IPS DF 6.9 (cell line): ENCODE measurements around the gene KCMF1.

ENCODE experiments used
- DNase-seq: peaks from one replicate; pipeline ENCODE4 v3.0.0-alpha.2; 2013; ENCODE audit warnings: low read depth, low spot score
- H3K27ac ChIP-seq: one replicate; pipeline ENCODE4 v1.5.1; 2013; ENCODE audit warnings: low read length, control low read depth
- H3K27me3 ChIP-seq: 2 replicates; pipeline ENCODE4 v1.6.1; 2013; ENCODE audit warnings: mild to moderate bottlenecking, low read length; ENCODE audit not compliant: control insufficient read depth, insufficient read depth
- H3K36me3 ChIP-seq: 2 replicates; pipeline ENCODE4 v1.6.1; 2013; ENCODE audit warnings: low read length; ENCODE audit not compliant: control insufficient read depth, insufficient read depth
- H3K4me1 ChIP-seq: 2 replicates; pipeline ENCODE4 v1.6.1; 2013; ENCODE audit warnings: low read length; ENCODE audit not compliant: control insufficient read depth, insufficient read depth
- H3K4me3 ChIP-seq: 2 replicates; pipeline ENCODE4 v1.5.1; 2013; ENCODE audit warnings: mild to moderate bottlenecking, low read length
- H3K9me3 ChIP-seq: 2 replicates; pipeline ENCODE4 v1.6.1; 2013; ENCODE audit warnings: low read length, inconsistent platforms; ENCODE audit not compliant: control insufficient read depth, insufficient read depth
- WGBS: extraction: QIAGEN DNeasy Blood & Tissue Kit; methylation state at CpG from one replicate; pipeline ENCODE4 v1.1.7; 2013; ENCODE audit warnings: mixed read lengths, missing lambda C conversion rate; ENCODE audit not compliant: insufficient read length, insufficient coverage; 5-methylcytosine and 5-hydroxymethylcytosine counted together

The KCMF1 gene

GRCh38 chr2:85077859-85078419, 107.0 kb downstream of the KCMF1 start:
- Histone ChIP-seq H3K4me1 (no peaks in the 10 kb centered on the region), H3K27me3 (no peaks in the 10 kb centered on the region), H3K4me3 (no peak overlapping the region), H3K36me3 (no peaks in the 10 kb centered on the region), H3K27ac (no peak overlapping the region), H3K9me3 (no peaks in the 10 kb centered on the region)
- no peak for DNase-seq
- no CpG with 5 or more reads among the region's 5 CpGs for WGBS

- Histone ChIP-seq H3K27me3 (no peaks in the 10 kb centered on the region), H3K4me1 (no peaks in the 10 kb centered on the region), H3K4me3 (no peak overlapping the region), H3K9me3 (no peaks in the 10 kb centered on the region), H3K36me3 (no peaks in the 10 kb centered on the region), H3K27ac (no peak overlapping the region)
- no CpG with 5 or more reads among the region's 5 CpGs for whole genome bisulfite sequencing
- DNase-seq: no peak
Measured at GRCh38 chr2:85078536-85078935, 107.6 kb downstream of the KCMF1 start.

GRCh38 chr2:85083092-85083491, 112.1 kb downstream of the KCMF1 start:
- no peak for DNase-seq
- H3K4me1 ChIP-seq: no peaks in the 10 kb centered on the region
- no peaks in the 10 kb centered on the region for H3K36me3 ChIP-seq
- no peak overlapping the region for H3K4me3 ChIP-seq
- no peaks in the 10 kb centered on the region for H3K9me3 ChIP-seq
- H3K27me3 ChIP-seq: no peaks in the 10 kb centered on the region
- H3K27ac ChIP-seq: no peak overlapping the region

GRCh38 chr2:85085563-85085962, 114.6 kb downstream of the KCMF1 start:
- Histone ChIP-seq H3K9me3 (no peaks in the 10 kb centered on the region), H3K4me1 (peaks cover 1% of the 10 kb centered on the region; the same call in 1 of the 2 replicates), H3K27me3 (no peaks in the 10 kb centered on the region), H3K4me3 (no peak overlapping the region), H3K36me3 (no peaks in the 10 kb centered on the region), H3K27ac (no peak overlapping the region)
- DNase-seq: no peak
- no CpG with 5 or more reads among the region's 3 CpGs for WGBS

GRCh38 chr2:85087541-85087940, 116.6 kb downstream of the KCMF1 start:
- Histone ChIP-seq H3K27ac (no peak overlapping the region), H3K4me3 (no peak overlapping the region), H3K27me3 (no peaks in the 10 kb centered on the region), H3K9me3 (no peaks in the 10 kb centered on the region), H3K4me1 (peaks cover 1% of the 10 kb centered on the region; the same call in 1 of the 2 replicates), H3K36me3 (no peaks in the 10 kb centered on the region)
- DNase-seq: no peak
- WGBS: no CpG with 5 or more reads among the region's 5 CpGs

- H3K4me1 ChIP-seq: peaks cover 1% of the 10 kb centered on the region; the same call in 1 of the 2 replicates
- H3K4me3 ChIP-seq: no peak overlapping the region
- no peaks in the 10 kb centered on the region for H3K27me3 ChIP-seq
- no CpG with 5 or more reads among the region's 2 CpGs for WGBS
- no peaks in the 10 kb centered on the region for H3K9me3 ChIP-seq
- H3K27ac ChIP-seq: no peak overlapping the region
- no peaks in the 10 kb centered on the region for H3K36me3 ChIP-seq
- no peak for DNase-seq
Measured at GRCh38 chr2:85088921-85089320, 118.0 kb downstream of the KCMF1 start.

GRCh38 chr2:85089585-85089984, 118.6 kb downstream of the KCMF1 start:
- no CpG with 5 or more reads among the region's 6 CpGs for WGBS
- no peaks in the 10 kb centered on the region for H3K36me3 ChIP-seq
- peaks cover 1% of the 10 kb centered on the region; the same call in 1 of the 2 replicates for H3K4me1 ChIP-seq
- DNase-seq: no peak
- no peak overlapping the region for H3K27ac ChIP-seq
- H3K9me3 ChIP-seq: no peaks in the 10 kb centered on the region
- H3K27me3 ChIP-seq: no peaks in the 10 kb centered on the region
- H3K4me3 ChIP-seq: no peak overlapping the region

GRCh38 chr2:85091838-85092237, 120.9 kb downstream of the KCMF1 start:
- no peak overlapping the region for H3K27ac ChIP-seq
- H3K36me3 ChIP-seq: no peaks in the 10 kb centered on the region
- no CpG with 5 or more reads among the region's 2 CpGs for WGBS
- peaks cover 1% of the 10 kb centered on the region; the same call in 1 of the 2 replicates for H3K4me1 ChIP-seq
- no peak for DNase-seq
- no peaks in the 10 kb centered on the region for H3K27me3 ChIP-seq
- no peaks in the 10 kb centered on the region for H3K9me3 ChIP-seq
- H3K4me3 ChIP-seq: no peak overlapping the region

- no peak overlapping the region for H3K4me3 ChIP-seq
- H3K36me3 ChIP-seq: no peaks in the 10 kb centered on the region
- no peaks in the 10 kb centered on the region for H3K27me3 ChIP-seq
- no peaks in the 10 kb centered on the region for H3K9me3 ChIP-seq
- H3K4me1 ChIP-seq: no peaks in the 10 kb centered on the region; the same call in 1 of the 2 replicates
- DNase-seq: no peak
- WGBS: no CpG with 5 or more reads among the region's 2 CpGs
- no peak overlapping the region for H3K27ac ChIP-seq
Measured at GRCh38 chr2:85095094-85095493, 124.1 kb downstream of the KCMF1 start.

- no peak for DNase-seq
- Histone ChIP-seq H3K36me3 (no peaks in the 10 kb centered on the region), H3K9me3 (no peaks in the 10 kb centered on the region), H3K27me3 (no peaks in the 10 kb centered on the region), H3K27ac (no peak overlapping the region), H3K4me1 (no peaks in the 10 kb centered on the region), H3K4me3 (no peak overlapping the region)
- no CpG with 5 or more reads among the region's 6 CpGs for WGBS
Measured at GRCh38 chr2:85096616-85097015, 125.7 kb downstream of the KCMF1 start.

- Histone ChIP-seq H3K9me3 (no peaks in the 10 kb centered on the region), H3K36me3 (no peaks in the 10 kb centered on the region), H3K27ac (no peak overlapping the region), H3K27me3 (no peaks in the 10 kb centered on the region), H3K4me3 (no peak overlapping the region), H3K4me1 (no peaks in the 10 kb centered on the region)
- WGBS: no CpG with 5 or more reads among the region's 1 CpG
- DNase-seq: no peak
Measured at GRCh38 chr2:85104228-85104627, 133.3 kb downstream of the KCMF1 start.
